PFSK-1 (cell line): Measurements from ENCODE around the gene NHLRC2.

Experiments used
- FOXP2 ChIP-seq: optimal IDR thresholded peaks from 2 replicates; pipeline ENCODE3; 2011; ENCODE audit warnings: borderline replicate concordance, control low read depth, inconsistent platforms; ENCODE audit not compliant: insufficient read depth; ENCODE audit errors: extremely low read length, extremely low read depth
- POLR2AphosphoS5 ChIP-seq: IDR thresholded peaks from 2 replicates; pipeline ENCODE4 v1.6.1; 2012; ENCODE audit warnings: low read depth, mild to moderate bottlenecking, control low read depth, low read length, moderate library complexity
- SIN3A ChIP-seq: IDR thresholded peaks from 2 replicates; pipeline ENCODE4 v1.6.1; 2012; ENCODE audit warnings: mild to moderate bottlenecking, low read length, moderate library complexity, borderline replicate concordance; ENCODE audit not compliant: insufficient read depth
- TAF1 ChIP-seq: IDR thresholded peaks from 2 replicates; pipeline ENCODE4 v1.6.1; 2012; ENCODE audit warnings: low read length, control low read depth, borderline replicate concordance; ENCODE audit not compliant: insufficient read depth
- TF ChIP-seq, protein P1 (sequence below), 2 experiments: IDR thresholded peaks; 2 replicates each; pipeline versions ENCODE4 v1.6.1 to v1.8.0; 2011 to 2012; ENCODE audit warnings: low read depth in 2 of 2, low read length in 2 of 2, control low read depth in 1 of 2, inconsistent platforms in 1 of 2, mild to moderate bottlenecking in 1 of 2, moderate library complexity in 1 of 2; ENCODE audit not compliant: insufficient read depth in 1 of 2

Gene NHLRC2

DNA sequence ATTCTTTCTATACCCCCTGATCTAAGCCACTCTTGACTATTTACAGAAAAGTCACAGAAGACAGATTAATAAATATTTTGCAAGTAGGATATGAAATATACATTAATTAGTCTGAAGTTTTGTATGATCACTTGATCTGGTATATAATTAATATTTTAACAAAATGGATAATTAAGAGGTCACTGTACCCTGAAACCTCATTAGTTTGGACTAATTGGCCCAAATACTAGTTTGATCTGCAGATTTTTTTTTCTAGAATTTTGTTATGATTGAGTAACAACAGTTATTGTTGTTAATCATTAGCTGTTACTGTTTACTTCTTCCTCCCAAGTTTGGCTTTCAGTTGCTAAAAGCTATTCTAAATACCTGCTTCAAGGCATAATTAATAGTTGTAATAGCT is 2.7 kb downstream of the NHLRC2 start:
- no peak for TF ChIP-seq TAF1
- no peak for TF ChIP-seq SIN3A
- TF ChIP-seq FOXP2 = no peak
- TF ChIP-seq, protein P1, sequence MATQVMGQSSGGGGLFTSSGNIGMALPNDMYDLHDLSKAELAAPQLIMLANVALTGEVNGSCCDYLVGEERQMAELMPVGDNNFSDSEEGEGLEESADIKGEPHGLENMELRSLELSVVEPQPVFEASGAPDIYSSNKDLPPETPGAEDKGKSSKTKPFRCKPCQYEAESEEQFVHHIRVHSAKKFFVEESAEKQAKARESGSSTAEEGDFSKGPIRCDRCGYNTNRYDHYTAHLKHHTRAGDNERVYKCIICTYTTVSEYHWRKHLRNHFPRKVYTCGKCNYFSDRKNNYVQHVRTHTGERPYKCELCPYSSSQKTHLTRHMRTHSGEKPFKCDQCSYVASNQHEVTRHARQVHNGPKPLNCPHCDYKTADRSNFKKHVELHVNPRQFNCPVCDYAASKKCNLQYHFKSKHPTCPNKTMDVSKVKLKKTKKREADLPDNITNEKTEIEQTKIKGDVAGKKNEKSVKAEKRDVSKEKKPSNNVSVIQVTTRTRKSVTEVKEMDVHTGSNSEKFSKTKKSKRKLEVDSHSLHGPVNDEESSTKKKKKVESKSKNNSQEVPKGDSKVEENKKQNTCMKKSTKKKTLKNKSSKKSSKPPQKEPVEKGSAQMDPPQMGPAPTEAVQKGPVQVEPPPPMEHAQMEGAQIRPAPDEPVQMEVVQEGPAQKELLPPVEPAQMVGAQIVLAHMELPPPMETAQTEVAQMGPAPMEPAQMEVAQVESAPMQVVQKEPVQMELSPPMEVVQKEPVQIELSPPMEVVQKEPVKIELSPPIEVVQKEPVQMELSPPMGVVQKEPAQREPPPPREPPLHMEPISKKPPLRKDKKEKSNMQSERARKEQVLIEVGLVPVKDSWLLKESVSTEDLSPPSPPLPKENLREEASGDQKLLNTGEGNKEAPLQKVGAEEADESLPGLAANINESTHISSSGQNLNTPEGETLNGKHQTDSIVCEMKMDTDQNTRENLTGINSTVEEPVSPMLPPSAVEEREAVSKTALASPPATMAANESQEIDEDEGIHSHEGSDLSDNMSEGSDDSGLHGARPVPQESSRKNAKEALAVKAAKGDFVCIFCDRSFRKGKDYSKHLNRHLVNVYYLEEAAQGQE (IDR thresholded peaks at IDR 0.05; ENCODE audit: insufficient read depth in 1 of 2, low read depth in 2 of 2, low read length in 2 of 2) = no peak
- TF ChIP-seq POLR2AphosphoS5 = no peak

DNA sequence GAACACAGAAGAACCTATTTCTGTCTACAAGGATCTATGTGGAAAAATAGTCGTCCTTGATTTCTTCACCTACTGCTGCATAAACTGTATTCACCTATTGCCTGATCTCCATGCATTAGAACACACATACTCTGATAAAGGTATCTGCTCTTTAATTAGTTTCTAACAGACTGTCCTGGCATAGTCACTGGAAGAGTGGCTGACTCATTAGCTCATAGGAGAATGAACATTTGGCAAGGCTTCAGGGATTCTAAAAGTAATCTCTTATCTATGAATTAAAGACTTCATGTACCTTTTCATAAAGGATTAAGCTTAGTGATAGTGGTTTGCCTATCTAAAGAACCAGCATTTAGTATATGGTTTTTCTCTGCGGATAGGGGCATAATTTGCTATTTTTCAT is 4.1 kb downstream of the NHLRC2 start:
- TF ChIP-seq SIN3A (no peak), TAF1 (no peak), FOXP2 (no peak), POLR2AphosphoS5 (no peak)
- TF ChIP-seq, protein P1 (IDR thresholded peaks at IDR 0.05; ENCODE audit: insufficient read depth in 1 of 2, low read depth in 2 of 2, low read length in 2 of 2) = no peak

DNA sequence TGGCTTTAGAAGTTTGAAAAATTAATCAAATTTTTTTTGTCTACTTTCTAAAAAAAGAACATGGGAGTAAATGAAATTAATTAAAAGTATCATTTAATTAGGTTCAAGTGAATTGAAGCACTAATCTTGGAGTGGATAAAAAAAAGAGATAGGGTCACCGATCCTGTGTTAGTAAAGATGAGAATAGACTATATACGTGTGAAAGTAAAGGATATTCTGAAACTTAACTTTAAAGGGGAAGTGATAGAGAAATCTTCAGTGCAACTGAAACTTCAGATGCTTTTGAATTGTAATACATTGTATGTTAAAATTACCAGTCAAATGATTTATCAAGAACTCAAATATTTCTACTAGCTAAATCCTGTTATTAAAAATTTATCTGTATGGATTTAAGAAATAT is 4.8 kb downstream of the NHLRC2 start:
- TF ChIP-seq POLR2AphosphoS5 (no peak), TAF1 (no peak), SIN3A (no peak), FOXP2 (no peak)
- TF ChIP-seq, protein P1 (IDR thresholded peaks at IDR 0.05; ENCODE audit: insufficient read depth in 1 of 2, low read depth in 2 of 2, low read length in 2 of 2) = no peak

DNA sequence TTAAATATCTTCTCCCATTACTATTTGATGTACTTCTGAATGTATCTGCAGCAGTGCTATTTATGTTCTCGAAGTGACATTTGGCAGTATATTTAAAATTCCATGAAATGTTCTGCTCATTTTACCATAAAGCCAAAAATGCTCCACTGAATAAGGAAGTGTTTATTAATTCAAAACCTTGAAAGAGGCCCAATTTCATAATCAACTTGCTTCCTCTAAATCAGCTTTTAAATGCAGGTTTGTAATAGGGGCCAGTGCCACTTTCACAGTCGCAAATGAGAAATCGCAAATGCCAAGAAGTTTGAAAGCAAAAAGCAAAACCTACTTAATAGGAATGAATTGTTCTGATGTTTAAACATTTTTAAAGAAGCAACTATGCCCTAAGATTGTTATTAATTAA is 11.4 kb downstream of the NHLRC2 start:
- TF ChIP-seq, protein P1 (IDR thresholded peaks at IDR 0.05; ENCODE audit: insufficient read depth in 1 of 2, low read depth in 2 of 2, low read length in 2 of 2) = no peak
- TF ChIP-seq FOXP2 (no peak), SIN3A (no peak), TAF1 (no peak), POLR2AphosphoS5 (no peak)
